ENCODE data around the gene SMC4.
A peak's percentile ranks its signal among the peaks of the same experiment; 100 is the strongest.
"Not testable (repeated sequence)": the region's sequence is repeated elsewhere in the genome, so short reads cannot be mapped to it uniquely, and the experiment has no call there.

Gene SMC4

DNA sequence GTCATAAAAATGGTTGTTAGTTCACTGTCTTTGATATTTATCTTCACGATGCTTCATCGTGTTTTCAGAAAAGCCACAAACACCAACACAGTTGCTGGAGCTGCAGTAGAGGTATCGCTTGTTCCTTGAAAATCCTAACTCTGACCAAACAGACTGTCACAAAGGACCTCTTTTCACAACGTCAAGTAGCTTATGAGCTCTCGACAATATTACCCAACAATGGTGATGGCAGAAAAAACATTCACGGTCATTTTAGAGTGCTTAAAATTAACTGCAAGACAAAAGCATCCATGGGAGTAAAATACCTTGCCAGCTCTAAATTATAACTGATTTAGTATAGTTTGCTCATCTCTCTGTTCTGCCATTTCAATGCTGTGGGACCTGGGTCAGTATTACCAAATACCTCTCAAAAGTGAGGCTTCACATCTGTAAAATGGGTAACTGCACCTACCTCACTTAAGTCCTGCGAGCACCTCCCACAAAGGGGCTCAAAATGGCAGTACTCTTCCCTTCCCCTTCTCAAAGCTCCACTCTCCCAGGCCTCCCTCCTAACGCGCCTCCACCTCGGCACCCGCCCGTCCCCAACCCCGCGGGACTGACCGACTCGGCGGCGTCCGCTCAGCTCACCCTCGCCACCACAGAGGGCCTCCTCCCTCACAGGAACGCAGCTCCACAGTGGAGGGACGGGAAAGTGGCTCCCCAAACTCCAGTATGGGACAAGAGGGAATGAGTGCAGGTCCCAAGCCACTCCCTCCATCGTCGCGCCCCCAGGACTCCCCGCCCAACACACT is 49.6 kb downstream of the SMC4 start:
- DNase-seq, result no peak

DNA sequence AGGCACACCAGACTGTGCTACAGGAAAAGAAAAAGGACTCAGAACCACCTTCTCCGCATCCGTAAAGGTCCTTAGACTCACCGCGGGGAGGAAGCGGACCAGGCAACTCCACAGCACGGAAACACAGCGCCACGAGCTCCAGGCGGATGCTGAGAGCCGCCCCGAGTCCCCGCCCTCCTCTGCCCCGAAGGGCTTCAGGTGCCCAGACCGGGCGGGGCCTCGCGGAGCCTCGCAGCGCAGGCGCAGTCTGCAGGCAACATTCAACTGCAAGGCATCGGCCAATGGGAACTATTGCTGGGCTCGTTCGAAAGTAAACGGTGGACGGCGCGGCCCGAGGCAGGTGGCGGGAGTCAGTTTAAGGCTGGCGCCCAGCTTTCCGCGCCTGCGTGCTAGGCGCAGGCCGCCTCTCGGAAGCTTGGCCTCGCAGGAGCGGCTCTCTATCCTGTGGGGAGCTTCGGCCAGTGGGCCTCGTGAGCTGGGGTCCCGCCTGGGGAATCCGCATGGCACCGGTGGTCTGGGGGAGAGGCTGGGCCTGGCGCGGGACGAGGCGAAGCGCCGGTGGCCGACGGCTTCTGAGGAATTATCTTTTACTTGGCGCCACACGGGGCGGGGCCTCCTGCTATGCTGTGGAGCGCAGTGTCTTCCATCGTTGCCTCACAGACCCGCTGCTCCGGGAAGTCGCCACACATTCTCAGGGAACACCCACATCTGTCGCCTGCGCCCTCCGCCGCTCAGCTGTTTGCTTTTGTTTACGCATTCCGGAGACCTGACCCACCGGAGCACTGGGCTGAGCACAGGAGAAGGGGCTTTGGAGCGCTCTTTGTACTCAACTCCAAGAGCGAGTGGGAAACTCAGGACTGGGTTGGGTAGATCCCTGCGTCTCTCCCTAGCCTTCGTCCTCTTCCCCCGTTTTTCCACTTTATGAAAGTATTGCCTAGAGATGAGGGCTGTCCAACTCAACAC is 50.5 kb downstream of the SMC4 start, which contains the start of gene TRIM59:
TRIM59 (minus strand) TSS at position 151 of the 963 bp plus-strand sequence. CDS start 10,603 bp downstream, outside the sequence.
- peak; percentile 98 for DNase-seq

DNA sequence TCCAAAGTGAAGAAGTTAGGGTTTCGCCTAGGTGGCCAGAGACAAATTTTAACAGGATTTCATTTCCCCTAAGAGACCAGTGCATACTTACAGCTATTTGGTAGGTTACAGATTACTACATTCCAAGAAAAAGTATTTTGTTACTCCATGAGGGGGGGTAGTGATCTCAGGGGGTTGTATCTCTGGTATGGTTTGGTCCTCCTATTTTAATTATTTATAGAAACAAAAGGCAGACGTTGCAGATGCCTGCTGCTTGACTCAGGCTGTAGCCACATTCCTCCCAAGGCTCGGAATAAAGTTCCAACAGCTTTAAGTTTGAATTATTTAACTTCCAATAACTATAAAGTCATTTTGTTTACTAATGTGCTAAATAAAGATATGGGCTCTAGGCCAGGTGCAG is 51.4 kb downstream of the SMC4 start:
- no peak for DNase-seq

DNA sequence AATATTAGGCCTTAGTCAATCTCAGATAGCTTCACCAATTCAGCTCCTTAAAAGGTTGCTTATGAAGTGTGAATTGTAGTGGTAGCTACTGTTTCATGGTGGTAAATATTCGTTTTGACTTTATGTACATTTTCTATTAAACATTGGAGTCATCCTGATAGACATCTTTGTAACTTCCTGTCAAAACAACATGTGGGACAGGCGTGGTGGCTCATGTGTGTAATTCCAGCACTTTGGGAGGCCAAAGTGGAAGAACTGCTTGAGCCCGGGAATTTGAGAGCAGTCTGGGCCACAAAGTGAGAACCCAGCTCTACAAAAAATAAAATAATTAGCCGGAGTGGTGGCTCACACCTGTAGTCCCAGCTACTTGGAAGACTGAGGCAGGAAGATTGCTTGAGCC is 52.2 kb downstream of the SMC4 start:
- no peak for DNase-seq

DNA sequence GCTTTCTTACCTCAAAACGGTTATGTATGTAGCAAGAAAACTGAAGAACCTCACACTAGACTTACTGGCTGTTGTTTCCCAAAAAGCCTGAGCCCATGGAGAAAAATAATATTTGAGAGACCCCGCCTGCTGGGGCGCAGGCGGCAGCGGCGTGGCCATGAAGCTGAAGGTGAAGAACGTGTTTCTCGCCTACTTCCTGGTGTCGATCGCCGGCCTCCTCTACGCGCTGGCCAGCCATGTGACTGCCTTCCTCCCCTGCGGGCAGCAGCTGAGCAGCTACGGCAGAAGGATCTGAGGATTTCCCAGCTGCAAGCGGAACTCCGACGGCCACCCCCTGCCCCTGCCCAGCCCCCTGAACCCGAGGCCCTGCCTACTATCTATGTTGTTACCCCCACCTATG is 52.8 kb downstream of the SMC4 start:
- DNase-seq, result not testable (repeated sequence)

DNA sequence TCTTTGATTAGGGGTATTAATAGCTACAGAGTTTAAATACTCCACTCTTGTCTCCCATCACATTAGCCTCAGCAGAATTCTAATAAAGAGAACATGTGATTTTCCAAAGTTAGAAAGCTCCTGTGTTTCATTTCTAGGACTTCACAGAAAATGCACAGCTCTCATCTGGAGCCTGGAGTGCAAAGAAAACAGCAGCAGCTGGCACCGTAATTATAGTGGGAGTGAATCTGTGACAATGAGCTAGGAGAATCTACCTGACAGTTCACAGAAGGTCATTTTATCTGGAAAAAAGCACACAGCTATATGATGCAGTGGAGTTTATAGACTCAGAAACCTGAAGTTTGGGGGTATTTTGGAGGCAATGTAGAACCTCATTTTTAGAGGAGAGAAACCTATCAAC is 55.5 kb downstream of the SMC4 start:
- DNase-seq, result no peak

DNA sequence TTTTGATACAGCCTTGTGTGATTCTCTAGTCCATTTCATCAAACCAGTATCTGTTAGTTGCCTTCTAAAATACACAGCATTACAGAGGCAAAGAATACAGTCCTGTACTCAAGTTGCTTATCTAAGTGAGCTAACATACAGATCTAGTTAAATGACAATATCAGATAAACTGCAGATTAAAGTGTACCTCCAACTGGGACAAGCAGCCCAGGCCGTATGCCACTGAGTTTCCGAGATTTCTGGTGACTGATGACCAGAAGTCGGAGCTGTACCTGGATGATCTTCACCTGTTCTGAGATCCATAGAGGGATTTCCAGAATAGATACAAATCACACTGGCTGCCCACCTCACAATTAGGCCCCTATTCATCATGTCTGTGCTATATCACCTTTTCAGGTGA is 56.4 kb downstream of the SMC4 start:
- no peak for DNase-seq

DNA sequence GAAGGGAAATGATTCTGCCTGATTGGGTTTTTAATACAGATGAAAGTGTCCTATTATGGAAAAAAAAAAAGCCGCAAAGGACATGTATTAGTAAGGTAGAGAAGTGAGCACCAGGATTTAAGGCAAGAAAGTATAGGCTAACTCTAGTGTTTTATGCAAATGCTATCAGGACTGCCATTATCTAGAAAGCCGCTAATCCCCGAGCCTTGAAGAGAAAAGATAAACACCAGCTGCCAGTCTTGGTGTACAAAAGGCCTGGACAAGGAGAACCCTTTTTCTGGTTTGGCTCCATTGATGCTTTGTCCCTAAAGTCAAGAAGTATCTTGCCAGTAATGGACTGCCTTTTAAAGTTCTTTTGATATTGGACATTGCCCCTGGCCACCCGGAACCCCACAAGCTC is 58.7 kb downstream of the SMC4 start:
- DNase-seq, result no peak

DNA sequence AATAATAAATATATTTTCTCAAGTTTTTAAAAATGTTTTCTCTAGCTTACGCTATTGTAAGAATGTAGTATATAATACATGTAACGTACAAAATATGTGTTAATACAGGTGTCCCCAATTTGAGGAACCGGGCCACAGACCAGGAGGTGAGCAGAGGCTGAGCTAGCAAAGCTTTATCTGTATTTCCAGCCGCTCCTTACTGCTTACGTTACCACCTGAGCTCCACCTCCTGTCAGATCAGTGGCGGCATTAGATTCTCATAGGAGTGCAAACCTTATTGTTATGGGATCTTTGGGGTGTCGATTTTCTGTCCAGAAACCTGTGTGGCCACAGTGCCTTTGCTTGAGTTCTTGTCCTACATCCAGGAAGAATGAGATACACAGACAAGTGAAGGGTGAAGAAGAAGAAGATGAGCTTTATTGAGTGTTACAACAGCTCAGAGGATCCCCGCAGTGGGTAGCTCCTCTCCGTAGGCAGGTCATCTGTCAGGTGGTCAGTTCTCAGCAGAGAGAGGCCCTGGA is 60.1 kb downstream of the SMC4 start:
- no peak for DNase-seq

DNA sequence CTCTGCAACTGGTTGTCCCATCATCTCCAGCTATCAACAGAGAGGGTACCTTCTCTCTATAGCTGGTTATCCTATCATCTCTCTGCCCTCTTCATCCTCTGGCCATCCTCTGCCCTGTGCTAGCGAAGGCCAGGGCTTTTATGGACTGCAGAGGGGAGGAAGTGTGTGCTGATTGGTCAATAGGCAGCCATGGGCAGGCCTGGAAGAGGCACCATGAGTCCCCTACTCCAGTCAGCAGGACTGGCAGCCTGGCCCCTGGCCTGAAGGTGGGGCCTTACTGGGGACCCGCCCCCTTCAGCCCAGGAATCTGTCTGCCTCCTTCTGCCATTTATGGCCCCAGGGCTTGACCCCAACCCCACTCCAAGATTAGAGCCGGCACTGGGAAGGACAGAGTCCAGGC is 60.6 kb downstream of the SMC4 start:
- no peak for DNase-seq

DNA sequence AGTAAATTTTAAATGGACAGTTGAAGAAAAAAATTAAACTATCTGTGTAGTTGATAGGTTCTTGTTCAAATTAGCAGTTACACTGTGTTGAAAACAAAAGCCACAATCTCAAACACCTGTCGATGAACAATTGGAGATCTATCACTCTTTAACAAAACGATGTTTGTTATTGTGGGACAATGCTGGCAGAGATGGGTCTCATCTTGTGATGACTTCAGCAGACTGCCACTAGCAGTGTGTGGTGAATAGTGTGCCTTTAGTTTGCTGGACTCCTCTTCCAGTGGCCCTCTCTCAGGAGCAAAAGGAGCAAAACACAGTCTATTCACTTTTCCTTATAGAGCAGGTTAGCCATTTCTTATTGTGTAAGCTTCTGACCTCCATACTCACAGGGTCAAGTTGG is 64.9 kb downstream of the SMC4 start:
- no peak for DNase-seq

DNA sequence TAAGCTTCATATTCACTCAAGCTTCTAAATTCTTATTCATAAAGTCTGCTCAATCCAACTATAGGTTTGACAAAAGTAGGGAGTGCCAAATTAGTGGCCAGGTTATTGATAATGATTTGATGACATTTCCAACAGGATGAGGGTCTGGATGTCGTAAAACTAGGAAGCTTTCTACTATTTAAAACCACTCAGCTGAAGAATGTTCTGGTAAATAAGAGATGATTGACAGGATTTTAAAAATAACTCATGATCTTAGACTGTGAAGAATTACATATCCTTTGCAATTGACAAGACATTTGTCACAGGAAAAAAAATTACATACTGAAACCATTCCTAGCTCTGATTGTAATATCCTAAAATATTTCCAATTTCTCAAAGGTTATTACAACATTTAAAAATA is 65.5 kb downstream of the SMC4 start:
- no peak for DNase-seq

DNA sequence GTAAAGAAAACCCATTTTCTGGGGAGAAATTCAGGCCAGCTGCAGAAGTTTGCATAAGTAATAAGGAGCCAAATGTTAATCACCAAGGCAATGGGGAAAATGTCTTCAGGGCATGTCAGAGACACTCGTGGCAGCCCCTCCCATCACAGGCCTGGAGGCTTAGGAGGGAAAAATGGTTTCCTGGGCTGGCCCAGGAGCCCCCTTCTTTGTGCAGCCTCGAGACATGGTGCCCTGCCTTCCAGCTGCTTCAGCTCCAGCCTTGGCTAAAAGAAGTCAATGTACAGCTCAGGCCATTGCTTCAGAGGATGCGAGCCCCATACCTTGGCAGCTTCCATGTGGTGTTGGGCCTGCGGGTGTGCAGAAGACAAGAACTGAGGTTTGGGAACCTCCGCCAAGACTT is 70.7 kb downstream of the SMC4 start:
- DNase-seq, result no peak

DNA sequence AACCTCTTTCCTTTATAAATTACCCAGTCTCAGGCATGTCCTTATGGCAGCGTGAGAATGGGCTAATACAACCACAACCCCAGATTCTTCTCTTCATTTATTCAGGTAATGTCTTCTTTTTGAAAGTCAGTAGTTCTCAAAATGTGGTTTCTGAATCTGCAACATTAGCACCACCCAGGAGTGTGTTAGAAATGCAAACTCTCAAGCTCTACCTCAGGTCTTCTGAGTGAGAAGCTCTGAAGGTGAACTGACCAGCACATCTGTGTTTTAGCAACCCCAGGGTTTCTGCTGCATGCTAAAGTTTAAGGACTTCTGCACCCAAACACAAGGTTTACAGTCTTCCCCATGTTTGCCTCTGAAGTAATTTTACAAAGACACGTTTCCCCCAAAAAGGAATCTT is 72.4 kb downstream of the SMC4 start:
- DNase-seq, result no peak

DNA sequence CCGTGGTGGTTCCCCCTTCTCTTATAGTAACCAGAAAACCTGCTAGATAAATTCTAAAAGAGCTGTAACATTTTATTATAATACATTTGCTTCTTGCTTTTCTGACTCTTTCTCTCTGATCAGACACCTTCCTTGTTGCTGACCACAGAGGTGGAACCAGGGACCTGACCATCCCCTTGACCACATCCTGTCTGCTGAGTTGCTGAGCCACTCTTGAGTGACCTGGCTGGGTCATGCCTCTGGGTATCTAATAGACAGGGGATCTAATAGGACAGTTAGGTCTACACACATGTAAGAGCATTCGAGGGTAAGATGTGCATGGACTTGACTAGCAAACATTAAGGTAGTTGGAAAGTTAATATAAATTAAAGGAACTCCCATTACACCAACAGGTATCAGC is 72.9 kb downstream of the SMC4 start:
- DNase-seq, result no peak

DNA sequence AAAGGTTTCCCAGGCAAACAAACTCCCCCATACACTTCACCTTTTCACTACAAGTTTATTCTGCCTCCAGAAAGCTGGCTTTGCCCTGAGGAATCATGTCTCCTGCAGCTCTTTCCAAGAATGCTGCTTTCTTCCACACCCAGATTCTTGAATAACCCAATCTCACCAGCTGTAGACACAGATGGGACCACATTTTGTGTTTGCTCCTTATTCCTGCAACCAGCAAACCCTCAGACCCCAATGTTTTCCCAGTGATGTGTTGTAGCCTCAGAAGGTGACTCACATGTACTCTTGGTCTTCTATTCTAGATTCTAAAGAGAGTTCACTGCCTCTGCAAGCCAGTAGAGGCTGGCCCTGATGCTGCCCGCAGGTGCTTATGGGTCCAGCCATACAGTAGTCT is 73.8 kb downstream of the SMC4 start:
- no peak for DNase-seq

DNA sequence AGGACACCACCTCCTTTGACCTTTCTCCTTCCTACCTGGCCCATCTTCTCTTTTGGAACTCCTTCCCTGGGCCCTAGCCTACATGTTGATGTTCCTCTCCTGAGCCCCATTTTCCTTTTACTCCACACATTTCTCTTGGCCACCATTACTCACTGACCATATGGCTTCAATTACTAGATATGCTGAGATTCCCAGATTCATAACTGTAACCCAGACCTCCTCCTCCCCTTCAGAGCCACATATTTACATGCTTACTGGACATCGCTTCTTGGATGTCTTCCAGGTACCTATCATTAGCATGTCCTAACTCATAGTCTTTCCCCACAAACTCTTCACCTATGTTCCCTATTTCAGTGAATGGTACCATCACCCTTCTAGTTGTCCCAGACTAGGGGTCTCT is 74.5 kb downstream of the SMC4 start:
- DNase-seq, result no peak

DNA sequence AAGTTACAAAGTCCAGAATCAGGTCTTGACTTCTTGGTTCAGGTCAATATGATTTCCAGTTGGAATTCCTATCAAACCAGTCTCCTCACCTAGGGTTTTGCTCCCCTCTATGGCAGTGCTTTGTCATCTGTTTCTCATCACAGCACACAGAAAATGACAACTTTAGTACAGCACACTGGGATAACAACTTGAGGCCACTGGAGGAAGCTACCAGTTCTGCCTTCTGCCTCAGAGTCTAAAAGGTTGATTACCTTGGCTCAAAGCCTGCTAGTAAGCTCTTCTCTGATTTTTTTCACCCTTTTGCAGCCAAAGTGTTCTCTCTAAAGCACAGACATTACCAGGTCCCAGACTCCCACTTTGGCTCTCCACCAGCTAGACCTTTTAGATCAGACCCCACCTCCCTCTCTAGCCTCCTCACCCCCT is 75.0 kb downstream of the SMC4 start:
- no peak for DNase-seq

DNA sequence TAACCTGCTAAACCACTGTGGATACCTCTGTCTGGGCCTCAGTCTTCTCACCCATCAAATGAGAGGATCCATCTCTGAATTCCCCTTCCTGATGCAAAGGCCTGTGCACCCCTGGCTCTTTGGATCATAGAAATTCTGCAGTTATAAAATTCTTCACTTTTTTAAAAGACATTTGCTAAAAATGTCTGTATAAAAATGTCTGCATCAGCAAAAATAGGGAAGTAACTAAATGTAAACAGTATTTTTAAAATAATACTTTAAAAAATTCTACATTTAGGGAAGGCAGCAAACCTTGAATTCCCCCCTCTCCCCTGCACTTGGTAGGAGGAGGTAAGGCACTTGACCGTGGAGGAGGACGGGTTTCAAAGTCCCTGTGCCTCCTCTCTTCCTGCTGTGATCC is 75.7 kb downstream of the SMC4 start:
- no peak for DNase-seq

DNA sequence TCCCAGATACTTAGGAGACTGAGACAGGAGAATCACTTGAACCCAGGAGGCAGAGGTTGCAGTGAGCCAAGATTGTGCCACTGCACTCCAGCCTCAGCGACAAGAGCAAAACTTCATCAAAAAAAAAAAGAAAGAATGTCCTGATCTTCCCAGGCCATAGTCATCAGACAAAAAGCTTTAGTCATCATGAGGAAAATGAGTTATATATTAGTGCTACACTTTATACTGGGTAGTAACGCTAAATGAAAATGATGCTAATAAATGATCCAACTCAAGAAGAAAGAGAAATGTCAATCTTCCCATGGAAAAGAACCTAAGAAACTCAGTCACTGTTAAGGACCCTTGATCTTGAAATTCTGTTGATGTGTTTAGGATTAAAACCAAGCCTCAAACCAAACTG is 76.4 kb downstream of the SMC4 start:
- DNase-seq, result no peak

DNA sequence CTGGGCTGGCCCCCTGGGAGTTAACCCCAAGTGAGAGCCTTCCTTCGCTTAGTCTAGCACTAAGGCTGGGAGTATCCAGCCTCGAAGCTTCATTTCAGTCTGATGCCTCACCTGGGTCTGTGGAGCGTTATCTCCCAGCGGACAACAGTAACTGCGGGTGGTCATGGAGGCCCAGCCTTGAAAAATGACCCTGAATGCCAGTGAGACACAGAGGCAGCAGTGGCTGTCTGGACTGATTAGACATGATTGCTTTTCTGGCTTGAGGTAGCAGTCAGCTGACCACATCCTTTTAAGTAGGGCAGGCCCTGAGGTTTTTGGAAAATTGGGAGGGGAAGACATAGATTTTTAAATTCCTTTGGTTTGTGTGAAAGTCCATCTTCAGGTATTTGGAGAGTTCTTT is 78.3 kb downstream of the SMC4 start:
- no peak for DNase-seq

DNA sequence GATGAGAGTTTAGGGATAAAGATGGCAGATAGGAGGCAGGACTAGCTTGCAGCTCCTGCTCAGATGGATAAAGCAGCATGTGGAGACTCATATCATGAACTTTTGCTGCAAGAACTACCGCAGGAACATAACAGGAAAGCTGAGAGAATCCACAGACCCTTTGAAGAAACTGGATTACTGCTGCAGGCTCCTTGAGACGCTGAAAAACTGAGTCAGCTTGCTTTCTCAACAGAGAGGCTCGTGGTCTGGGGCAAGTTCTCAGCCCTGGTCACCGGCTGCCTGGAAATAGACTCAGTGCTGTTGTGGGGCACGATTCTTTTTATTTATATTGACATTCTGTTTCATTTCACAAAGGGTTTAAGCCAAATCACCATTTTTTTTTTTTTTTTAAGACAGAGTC is 78.9 kb downstream of the SMC4 start:
- DNase-seq, result no peak

DNA sequence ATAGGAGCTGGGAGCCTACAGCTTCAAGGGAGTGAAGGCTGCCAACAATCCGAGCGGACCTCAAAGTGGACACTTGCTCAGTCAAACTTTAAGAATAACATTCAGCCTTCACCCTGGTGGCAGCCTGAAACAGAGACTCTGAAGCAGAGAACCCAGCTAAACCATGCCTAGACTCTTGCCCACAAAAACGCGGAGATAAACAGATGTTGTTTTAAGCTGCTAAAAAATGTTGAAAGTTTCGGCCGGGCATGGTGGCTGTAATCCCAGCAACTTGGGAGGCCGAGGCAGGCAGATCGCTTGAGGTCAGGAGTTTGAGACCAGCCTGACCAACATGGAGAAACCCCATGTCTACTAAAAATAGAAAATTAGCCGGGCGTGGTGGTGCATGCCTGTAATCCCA is 79.9 kb downstream of the SMC4 start:
- no peak for DNase-seq

DNA sequence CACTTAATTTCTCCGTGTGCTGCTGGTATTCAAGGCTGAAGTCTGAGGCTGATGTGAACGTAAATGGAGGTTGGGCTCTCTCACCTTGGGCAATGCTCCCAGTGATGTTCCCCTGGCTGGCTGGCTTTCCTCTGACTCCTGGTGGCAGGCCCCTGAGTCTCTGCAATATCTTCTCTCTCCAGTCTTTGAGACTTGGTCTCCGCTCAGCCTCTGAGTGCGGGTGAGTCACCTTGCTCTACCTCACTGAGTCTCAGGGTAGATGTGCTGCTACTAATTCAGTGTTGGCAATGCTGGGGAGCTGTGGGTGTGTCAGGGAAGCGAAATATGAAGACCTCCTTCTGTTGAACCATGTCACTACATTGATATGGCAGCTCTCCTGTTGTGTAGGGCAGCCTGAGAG is 81.5 kb downstream of the SMC4 start:
- DNase-seq, result no peak
